WI38 (cell line): ENCODE results near the gene ATXN7L1.

ENCODE experiments used
- H3K4me3 ChIP-seq: 2 replicates; pipeline ENCODE4 v1.5.1; 2011; ENCODE audit warnings: low read depth, mild to moderate bottlenecking, control low read depth, low read length
- TF ChIP-seq, protein P1 (sequence below): IDR thresholded peaks from 2 replicates; pipeline ENCODE4 v1.5.1; 2012; ENCODE audit warnings: low read depth, mild to moderate bottlenecking, control low read depth, low read length

ATXN7L1 gene

DNA sequence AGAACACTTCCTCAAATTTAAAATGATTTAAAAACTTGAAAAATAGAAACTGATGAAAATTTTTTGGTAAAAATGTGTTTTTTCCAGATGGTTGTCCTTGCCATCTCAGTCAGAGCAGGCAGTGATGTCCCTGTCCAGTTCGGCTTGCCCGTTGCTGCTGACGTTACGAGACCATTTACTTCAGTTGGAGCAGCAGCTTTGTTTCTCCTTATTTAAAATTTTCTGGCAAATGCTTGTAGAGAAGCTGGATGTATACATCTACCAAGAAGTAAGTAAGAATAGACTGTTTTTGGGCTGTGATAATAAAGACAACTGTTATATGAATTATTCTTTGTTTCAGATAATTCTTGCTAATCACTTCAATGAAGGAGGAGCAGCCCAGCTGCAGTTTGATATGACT is 311.2 kb downstream of the ATXN7L1 start:
- no peak overlapping the region for H3K4me3 ChIP-seq
- TF ChIP-seq, protein P1, sequence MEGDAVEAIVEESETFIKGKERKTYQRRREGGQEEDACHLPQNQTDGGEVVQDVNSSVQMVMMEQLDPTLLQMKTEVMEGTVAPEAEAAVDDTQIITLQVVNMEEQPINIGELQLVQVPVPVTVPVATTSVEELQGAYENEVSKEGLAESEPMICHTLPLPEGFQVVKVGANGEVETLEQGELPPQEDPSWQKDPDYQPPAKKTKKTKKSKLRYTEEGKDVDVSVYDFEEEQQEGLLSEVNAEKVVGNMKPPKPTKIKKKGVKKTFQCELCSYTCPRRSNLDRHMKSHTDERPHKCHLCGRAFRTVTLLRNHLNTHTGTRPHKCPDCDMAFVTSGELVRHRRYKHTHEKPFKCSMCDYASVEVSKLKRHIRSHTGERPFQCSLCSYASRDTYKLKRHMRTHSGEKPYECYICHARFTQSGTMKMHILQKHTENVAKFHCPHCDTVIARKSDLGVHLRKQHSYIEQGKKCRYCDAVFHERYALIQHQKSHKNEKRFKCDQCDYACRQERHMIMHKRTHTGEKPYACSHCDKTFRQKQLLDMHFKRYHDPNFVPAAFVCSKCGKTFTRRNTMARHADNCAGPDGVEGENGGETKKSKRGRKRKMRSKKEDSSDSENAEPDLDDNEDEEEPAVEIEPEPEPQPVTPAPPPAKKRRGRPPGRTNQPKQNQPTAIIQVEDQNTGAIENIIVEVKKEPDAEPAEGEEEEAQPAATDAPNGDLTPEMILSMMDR, result no peak

- TF ChIP-seq, protein P1, result no peak
- H3K4me3 ChIP-seq, result no peak overlapping the region
These were observed 316.5 kb downstream of the ATXN7L1 start for GRCh38 chr7:105559926-105560325.
